ENCODE data around the gene RBMS3.

GRCh38 chr3:29302619-29303018 is 21.7 kb downstream of the RBMS3 start:
- TF ChIP-seq BHLHE40 (IDR thresholded peaks at IDR 0.05; ENCODE audit: borderline replicate concordance) (no peak), ARNT (IDR thresholded peaks at IDR 0.05) (no peak), LEF1 (IDR thresholded peaks at IDR 0.05; ENCODE audit: borderline replicate concordance) (no peak), FOXK2 (IDR thresholded peaks at IDR 0.05) (no peak), SP1 (IDR thresholded peaks at IDR 0.05) (no peak), SUZ12 (IDR thresholded peaks at IDR 0.05) (no peak)

All from HEK293T (cell line).